A549 (cell line): ENCODE measurements around the gene SCN1A. TPM values are rescaled to one million over a fixed set of nuclear protein-coding genes. Genes with fewer than 3 reads are reported as not detected.

Experiments used
- ATAC-seq, 2 experiments: fragments of 200-7000 bp in 1 of 2; fragments of >200 bp in 1 of 2; cut with Nextera tagmentation in 1 of 2; cut with Tn5 transposase in 1 of 2; 3 replicates each; pipeline versions ENCODE4 v1.8.0 to v1.9.1; 2018 to 2020; ENCODE audit warnings: mild to moderate bottlenecking in 1 of 2, moderate library complexity in 1 of 2
- CTCF ChIA-PET: fragments of 300-600 bp; sonication (Branson Sonifier 250); formaldehyde crosslinking; extraction: SDS; loops from one replicate; lab custom pipeline; 2021; ENCODE audit warnings: antibody characterized with exemption, inconsistent platforms; lab: Yijun Ruan, JAX
- POLR2A ChIA-PET: fragments of 350-600 bp; formaldehyde crosslinking; extraction: SDS; loops from one replicate; lab custom pipeline; 2021; ENCODE audit warnings: antibody characterized with exemption, inconsistent platforms; lab: Yijun Ruan, JAX
- DNase-seq, 2 experiments: peaks; one replicate each; pipeline versions ENCODE4 v3.0.0 to v3.0.0-alpha.2; 2011 to 2016; ENCODE audit warnings: low read depth in 1 of 2, low spot score in 1 of 2
- FAIRE-seq: peaks from 2 replicates; lab custom pipeline; 2011; peaks lifted over from hg19 to GRCh38; lab: Jason Lieb, UNC
- H3K27ac ChIP-seq, 2 experiments: fragments of >200 bp; sonication (Bioruptor Twin); formaldehyde crosslinking; 3 replicates each; pipeline ENCODE4 v1.5.1; 2016 to 2017
- H3K4me1 ChIP-seq: fragments of >200 bp; sonication (Bioruptor Twin); formaldehyde crosslinking; 3 replicates; pipeline ENCODE4 v1.6.1; 2016
- H3K4me2 ChIP-seq: fragments of >200 bp; sonication (Bioruptor Twin); formaldehyde crosslinking; 3 replicates; pipeline ENCODE4 v1.6.1; 2016
- H3K4me3 ChIP-seq: fragments of >200 bp; sonication (Bioruptor Twin); formaldehyde crosslinking; 3 replicates; pipeline ENCODE4 v1.5.1; 2016
- H3K9me3 ChIP-seq: fragments of >200 bp; sonication (Bioruptor Twin); formaldehyde crosslinking; 3 replicates; pipeline ENCODE4 v1.6.1; 2016
- CHD2 ChIP-seq: fragments of 150-350 bp; IDR thresholded peaks from 2 replicates; pipeline ENCODE4 v1.6.1; 2014; ENCODE audit warnings: low read length; ENCODE audit not compliant: partially characterized antibody
- CHD4 ChIP-seq: fragments of 200-600 bp; sonication (generic); IDR thresholded peaks from 2 replicates; pipeline ENCODE4 v1.6.1; 2016; ENCODE audit warnings: antibody characterized with exemption, mild to moderate bottlenecking, borderline replicate concordance
- EP300 ChIP-seq, 2 experiments: fragments of >200 bp; sonication (Bioruptor Twin); formaldehyde crosslinking; IDR thresholded peaks; 2 replicates in 1 of 2; 3 replicates in 1 of 2; pipeline ENCODE4 v1.6.1; 2016 to 2017
- FOXS1 ChIP-seq: fragments of 250-450 bp; sonication (Bioruptor Pico); IDR thresholded peaks from 2 replicates; pipeline ENCODE4 v1.5.0; 2020; ENCODE audit warnings: mild to moderate bottlenecking, moderate library complexity
- HES2 ChIP-seq: fragments of >200 bp; sonication (Bioruptor Twin); formaldehyde crosslinking; IDR thresholded peaks from 2 replicates; pipeline ENCODE4 v1.6.1; 2016
- HOXB5 ChIP-seq: fragments of 250-450 bp; sonication (Bioruptor Pico); IDR thresholded peaks from 2 replicates; pipeline ENCODE4 v1.5.0; 2020; ENCODE audit warnings: mild to moderate bottlenecking, moderate library complexity
- JUN ChIP-seq, 2 experiments: fragments of >200 bp; sonication (Bioruptor Twin); formaldehyde crosslinking; IDR thresholded peaks; 2 replicates in 1 of 2; 3 replicates in 1 of 2; pipeline ENCODE4 v1.6.1; 2016 to 2017
- MAFK ChIP-seq: fragments of 450-650 bp; IDR thresholded peaks from 2 replicates; pipeline ENCODE4 v1.6.1; 2014; ENCODE audit not compliant: partially characterized antibody
- MAZ ChIP-seq: fragments of 150-350 bp; IDR thresholded peaks from 2 replicates; pipeline ENCODE4 v1.6.1; 2014; ENCODE audit warnings: antibody characterized with exemption, low read depth, low read length, borderline replicate concordance
- NFE2L2 ChIP-seq: fragments of 150-350 bp; conservative IDR thresholded peaks from 2 replicates; pipeline ENCODE4 v1.6.1; 2014; ENCODE audit warnings: low read length
- NPAS2 ChIP-seq: fragments of 250-450 bp; sonication (Bioruptor Pico); IDR thresholded peaks from 2 replicates; pipeline ENCODE4 v1.8.0; 2022; ENCODE audit warnings: mild to moderate bottlenecking, moderate library complexity, borderline replicate concordance
- NR3C1 ChIP-seq: fragments of >200 bp; sonication (Bioruptor Twin); formaldehyde crosslinking; IDR thresholded peaks from 3 replicates; pipeline ENCODE4 v1.6.1; 2017
- PHF8 ChIP-seq: fragments of 200-600 bp; sonication (generic); IDR thresholded peaks from 2 replicates; pipeline ENCODE4 v1.6.1; 2016; ENCODE audit warnings: low read depth, mild to moderate bottlenecking, antibody characterized with exemption, moderate library complexity, borderline replicate concordance
- RFX5 ChIP-seq: fragments of 450-650 bp; IDR thresholded peaks from 2 replicates; pipeline ENCODE4 v1.7.1; 2014; ENCODE audit warnings: antibody characterized with exemption, mild to moderate bottlenecking, moderate library complexity
- WGBS: methylation state at CpG from one replicate; pipeline ENCODE4 v1.1.6; 2017; ENCODE audit errors: missing lambda C conversion rate; 5-methylcytosine and 5-hydroxymethylcytosine counted together
- polyA plus RNA-seq, 4 experiments: library from polyadenylated mRNA; depleted of rRNA in 3 of 4; stranded (reverse); fragments of >200 nt; fragmentation: RNase III in 1 of 4; extraction: RNeasy Plus Mini Kit Qiagen cat#74134 plus additional on column Dnase treatment in 1 of 4; gene quantifications; 2 replicates in 3 of 4; 3 replicates in 1 of 4; pipeline ENCODE4 v1.2.3, GENCODE V29; 2011 to 2017
- TF ChIP-seq, protein P1 (sequence below): fragments of 450-650 bp; IDR thresholded peaks from 2 replicates; pipeline ENCODE4 v1.6.1; 2014; ENCODE audit warnings: antibody characterized with exemption
- TF ChIP-seq, protein P2 (sequence below): fragments of >200 bp; sonication (Bioruptor Twin); formaldehyde crosslinking; IDR thresholded peaks from 3 replicates; pipeline ENCODE4 v1.6.1; 2016
- TF ChIP-seq, protein P3 (sequence below): fragments of 250-450 bp; sonication (Bioruptor Pico); IDR thresholded peaks from 2 replicates; pipeline ENCODE4 v1.5.0; 2021; ENCODE audit warnings: mild to moderate bottlenecking, moderate library complexity, borderline replicate concordance
- TF ChIP-seq, protein P4 (sequence below): IDR thresholded peaks from 2 replicates; pipeline ENCODE4 v1.6.1; 2012; ENCODE audit warnings: low read depth, borderline replicate concordance

Gene SCN1A
- polyA plus RNA-seq, 2 of the 4 experiments (the other 2 are of a cell fraction): not detected

- ChIA-PET POLR2A (no interaction called here), CTCF (interaction anchor here (1.4 kb wide), 1 partner anchor 81 kb away, joined by 4 read pairs; no protein-coding TSS in a partner anchor)
- 50% methylated on average over 1 of the region's 1 CpG for WGBS
- FAIRE-seq: no peak
- no peaks in the 10 kb centered on the region for H3K4me1 ChIP-seq
- H3K4me3 ChIP-seq: no peak overlapping the region
- H3K27ac ChIP-seq: no peak overlapping the region
- TF ChIP-seq, protein P1, sequence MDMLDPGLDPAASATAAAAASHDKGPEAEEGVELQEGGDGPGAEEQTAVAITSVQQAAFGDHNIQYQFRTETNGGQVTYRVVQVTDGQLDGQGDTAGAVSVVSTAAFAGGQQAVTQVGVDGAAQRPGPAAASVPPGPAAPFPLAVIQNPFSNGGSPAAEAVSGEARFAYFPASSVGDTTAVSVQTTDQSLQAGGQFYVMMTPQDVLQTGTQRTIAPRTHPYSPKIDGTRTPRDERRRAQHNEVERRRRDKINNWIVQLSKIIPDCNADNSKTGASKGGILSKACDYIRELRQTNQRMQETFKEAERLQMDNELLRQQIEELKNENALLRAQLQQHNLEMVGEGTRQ: no peak
- TF ChIP-seq NFE2L2 (no peak), MAZ (no peak), RFX5 (no peak), HOXB5 (CRISPR knock-in tag) (no peak), EP300 (IDR thresholded peaks at IDR 0.05) (no peak), PHF8 (no peak), HES2 (no peak), CHD4 (no peak), FOXS1 (CRISPR knock-in tag) (no peak)
- H3K9me3 ChIP-seq: no peaks in the 10 kb centered on the region
- no peak for ATAC-seq
- DNase-seq: no peak
- no peak overlapping the region for H3K4me2 ChIP-seq
These were observed 10.8 kb upstream of the SCN1A start for GRCh38 chr2:166138667-166139066.

DNA sequence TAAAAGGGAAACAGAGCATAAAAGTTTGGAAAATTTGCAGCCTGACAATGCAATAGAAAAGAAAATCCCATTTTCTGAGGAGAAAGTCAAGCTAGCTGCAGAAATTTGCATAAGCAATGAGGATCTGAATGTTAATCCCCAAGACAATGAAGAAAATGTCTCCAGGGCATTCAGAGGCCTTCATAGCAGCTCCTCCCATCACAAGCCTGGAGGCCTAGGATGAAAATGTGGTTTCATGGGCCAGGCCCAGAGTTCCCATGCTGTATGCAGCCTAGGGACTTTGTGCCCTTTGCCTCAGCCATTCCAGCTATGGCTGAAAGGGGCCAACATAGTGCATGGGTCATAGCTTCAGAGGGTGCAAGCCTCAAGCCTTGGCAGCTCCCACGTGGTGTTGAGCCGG, 10.3 kb upstream of the SCN1A start:
- DNase-seq (no peak), FAIRE-seq (no peak), ATAC-seq (no peak)
- Histone ChIP-seq H3K27ac (no peak overlapping the region), H3K9me3 (no peaks in the 10 kb centered on the region), H3K4me1 (no peaks in the 10 kb centered on the region), H3K4me2 (no peak overlapping the region)
- ChIA-PET POLR2A (no interaction called here), CTCF (interaction anchor here (1.4 kb wide), 1 partner anchor 81 kb away, joined by 4 read pairs; no protein-coding TSS in a partner anchor)
- 54% methylated on average over 2 of the region's 2 CpGs for WGBS
- TF ChIP-seq CHD2 (no peak), NR3C1 (no peak), JUN (IDR thresholded peaks at IDR 0.05) (no peak)
- TF ChIP-seq, protein P1: no peak
- TF ChIP-seq, all 56 proteins: peak for 0
- H3K4me3 ChIP-seq: no peak overlapping the region

GRCh38 chr2:166137331-166137730, 9.5 kb upstream of the SCN1A start:
- CTCF ChIA-PET: no interaction called here

DNA sequence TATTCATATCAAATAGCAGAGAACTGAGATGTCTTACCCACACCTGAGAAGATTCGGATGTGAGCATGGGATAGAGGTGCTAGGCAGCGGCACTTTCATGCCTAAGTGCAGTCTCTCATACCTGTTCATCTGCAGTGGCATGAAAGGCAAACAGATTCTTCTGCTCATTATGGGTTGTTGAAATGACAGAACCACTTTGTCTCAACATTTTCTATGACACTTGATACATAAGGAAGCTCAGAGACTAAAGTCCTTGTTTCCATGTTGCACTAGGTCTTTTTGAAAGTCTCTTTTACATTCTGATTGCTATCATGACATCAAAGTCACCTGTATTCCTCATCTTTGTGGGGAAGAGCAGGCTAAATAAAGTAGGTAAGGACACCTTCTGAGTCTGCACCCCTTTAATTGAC, 8.0 kb upstream of the SCN1A start:
- WGBS: 61% methylated on average over 2 of the region's 2 CpGs
- Histone ChIP-seq H3K4me1 (no peaks in the 10 kb centered on the region), H3K27ac (no peak overlapping the region), H3K4me3 (no peak overlapping the region), H3K9me3 (no peaks in the 10 kb centered on the region), H3K4me2 (no peak overlapping the region)
- TF ChIP-seq, protein P2, sequence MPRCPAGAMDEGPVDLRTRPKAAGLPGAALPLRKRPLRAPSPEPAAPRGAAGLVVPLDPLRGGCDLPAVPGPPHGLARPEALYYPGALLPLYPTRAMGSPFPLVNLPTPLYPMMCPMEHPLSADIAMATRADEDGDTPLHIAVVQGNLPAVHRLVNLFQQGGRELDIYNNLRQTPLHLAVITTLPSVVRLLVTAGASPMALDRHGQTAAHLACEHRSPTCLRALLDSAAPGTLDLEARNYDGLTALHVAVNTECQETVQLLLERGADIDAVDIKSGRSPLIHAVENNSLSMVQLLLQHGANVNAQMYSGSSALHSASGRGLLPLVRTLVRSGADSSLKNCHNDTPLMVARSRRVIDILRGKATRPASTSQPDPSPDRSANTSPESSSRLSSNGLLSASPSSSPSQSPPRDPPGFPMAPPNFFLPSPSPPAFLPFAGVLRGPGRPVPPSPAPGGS: no peak
- TF ChIP-seq NPAS2 (CRISPR knock-in tag) (no peak), NR3C1 (no peak), NFE2L2 (no peak)
- TF ChIP-seq, protein P3, sequence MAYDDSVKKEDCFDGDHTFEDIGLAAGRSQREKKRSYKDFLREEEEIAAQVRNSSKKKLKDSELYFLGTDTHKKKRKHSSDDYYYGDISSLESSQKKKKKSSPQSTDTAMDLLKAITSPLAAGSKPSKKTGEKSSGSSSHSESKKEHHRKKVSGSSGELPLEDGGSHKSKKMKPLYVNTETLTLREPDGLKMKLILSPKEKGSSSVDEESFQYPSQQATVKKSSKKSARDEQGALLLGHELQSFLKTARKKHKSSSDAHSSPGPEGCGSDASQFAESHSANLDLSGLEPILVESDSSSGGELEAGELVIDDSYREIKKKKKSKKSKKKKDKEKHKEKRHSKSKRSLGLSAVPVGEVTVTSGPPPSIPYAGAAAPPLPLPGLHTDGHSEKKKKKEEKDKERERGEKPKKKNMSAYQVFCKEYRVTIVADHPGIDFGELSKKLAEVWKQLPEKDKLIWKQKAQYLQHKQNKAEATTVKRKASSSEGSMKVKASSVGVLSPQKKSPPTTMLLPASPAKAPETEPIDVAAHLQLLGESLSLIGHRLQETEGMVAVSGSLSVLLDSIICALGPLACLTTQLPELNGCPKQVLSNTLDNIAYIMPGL: no peak
- ATAC-seq: no peak
- ChIA-PET POLR2A (no interaction called here), CTCF (no interaction called here)
- no peak for FAIRE-seq
- DNase-seq: no peak

More at GRCh38 chr2:166137331-166137730, 9.5 kb upstream of the SCN1A start:
- POLR2A ChIA-PET: no interaction called here
- DNase-seq: no peak
- no peak for FAIRE-seq
- H3K27ac ChIP-seq: no peak overlapping the region
- TF ChIP-seq MAFK: peak; percentile 80
- TF ChIP-seq, protein P4, sequence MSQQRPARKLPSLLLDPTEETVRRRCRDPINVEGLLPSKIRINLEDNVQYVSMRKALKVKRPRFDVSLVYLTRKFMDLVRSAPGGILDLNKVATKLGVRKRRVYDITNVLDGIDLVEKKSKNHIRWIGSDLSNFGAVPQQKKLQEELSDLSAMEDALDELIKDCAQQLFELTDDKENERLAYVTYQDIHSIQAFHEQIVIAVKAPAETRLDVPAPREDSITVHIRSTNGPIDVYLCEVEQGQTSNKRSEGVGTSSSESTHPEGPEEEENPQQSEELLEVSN: no peak
- H3K4me1 ChIP-seq: no peaks in the 10 kb centered on the region
- H3K9me3 ChIP-seq: no peaks in the 10 kb centered on the region
- H3K4me3 ChIP-seq: no peak overlapping the region
- WGBS: 15% methylated on average over 2 of the region's 2 CpGs
- no peak overlapping the region for H3K4me2 ChIP-seq
- ATAC-seq: no peak
